IMR-90 (cell line): Measurements from ENCODE around the gene DCDC1. TPM values are rescaled to one million over a fixed set of nuclear protein-coding genes. Genes with fewer than 3 reads are reported as not detected.

Source experiments
- ATAC-seq: fragments of 200-7000 bp; cut with Tn5 transposase; 2 replicates; pipeline ENCODE4 v1.9.1; 2020; ENCODE audit warnings: low read depth, mild to moderate bottlenecking, moderate library complexity
- BruUV-seq: library from RNA; stranded (reverse); fragments of 400-500 nt; replicated peaks from 2 replicates; lab custom pipeline; 2021; lab: Mats Ljungman, UMichigan
- CTCF ChIA-PET: fragments of 300-600 bp; formaldehyde crosslinking; extraction: SDS; loops from one replicate; lab custom pipeline; 2021; ENCODE audit warnings: antibody characterized with exemption; lab: Yijun Ruan, JAX
- POLR2A ChIA-PET: fragments of 300-600 bp; sonication (Branson Sonifier 250); formaldehyde crosslinking; loops from one replicate; lab custom pipeline; 2022; ENCODE audit warnings: antibody characterized with exemption; ENCODE audit not compliant: unreplicated experiment; lab: Charles Lee
- DNase-seq: peaks from one replicate; pipeline ENCODE4 v3.0.0; 2013
- H2AFZ ChIP-seq: replicated peaks from 2 replicates; pipeline ENCODE3; 2013; ENCODE audit warnings: low read length, mild to moderate bottlenecking; ENCODE audit not compliant: poor library complexity
- H2AK5ac ChIP-seq: 2 replicates; pipeline ENCODE4 v1.6.1; 2013; ENCODE audit warnings: low read depth, low read length, inconsistent platforms
- H2AK9ac ChIP-seq: replicated peaks from 2 replicates; pipeline ENCODE3; 2013; ENCODE audit warnings: mild to moderate bottlenecking, low read depth, low read length, moderate library complexity; ENCODE audit not compliant: poor library complexity
- H2BK120ac ChIP-seq: 2 replicates; pipeline ENCODE4 v1.6.1; 2013; ENCODE audit warnings: low read depth, low read length, inconsistent platforms
- H2BK15ac ChIP-seq: 3 replicates; pipeline ENCODE4 v1.6.1; 2013; ENCODE audit warnings: low read depth, low read length, inconsistent platforms
- H2BK20ac ChIP-seq: 2 replicates; pipeline ENCODE4 v1.6.1; 2013; ENCODE audit warnings: low read depth, mild to moderate bottlenecking, inconsistent platforms, low read length, moderate library complexity
- H2BK5ac ChIP-seq: 2 replicates; pipeline ENCODE4 v1.6.1; 2013; ENCODE audit warnings: mild to moderate bottlenecking, low read depth, low read length, inconsistent platforms; ENCODE audit not compliant: poor library complexity, severe bottlenecking
- H3K14ac ChIP-seq: replicated peaks from 2 replicates; pipeline ENCODE4 v1.6.1; 2013; ENCODE audit warnings: low read depth, low read length, inconsistent platforms
- H3K18ac ChIP-seq: 2 replicates; pipeline ENCODE4 v1.6.1; 2013; ENCODE audit warnings: low read depth, low read length, control low read depth
- H3K23ac ChIP-seq: 2 replicates; pipeline ENCODE4 v1.6.1; 2013; ENCODE audit warnings: low read depth, low read length, inconsistent platforms
- H3K27ac ChIP-seq: 2 replicates; pipeline ENCODE4 v1.5.1; 2013; ENCODE audit warnings: mild to moderate bottlenecking, control low read depth, low read length; ENCODE audit not compliant: insufficient read depth
- H3K27me3 ChIP-seq: 2 replicates; pipeline ENCODE4 v1.6.1; 2013; ENCODE audit warnings: low read length; ENCODE audit not compliant: control insufficient read depth, insufficient read depth
- H3K36me3 ChIP-seq: 2 replicates; pipeline ENCODE4 v1.6.1; 2013; ENCODE audit warnings: low read length, mixed read lengths; ENCODE audit not compliant: control insufficient read depth, insufficient read depth
- H3K4ac ChIP-seq: 2 replicates; pipeline ENCODE4 v1.6.1; 2013; ENCODE audit warnings: low read depth, low read length, inconsistent platforms
- H3K4me1 ChIP-seq: 2 replicates; pipeline ENCODE4 v1.6.1; 2013; ENCODE audit warnings: low read length, mixed read lengths; ENCODE audit not compliant: control insufficient read depth, insufficient read depth
- H3K4me2 ChIP-seq: 2 replicates; pipeline ENCODE4 v1.6.1; 2013; ENCODE audit warnings: low read depth, mild to moderate bottlenecking, control low read depth, low read length, moderate library complexity
- H3K4me3 ChIP-seq: 2 replicates; pipeline ENCODE4 v1.5.1; 2013; ENCODE audit warnings: low read depth, mild to moderate bottlenecking, control low read depth, low read length, moderate library complexity; ENCODE audit not compliant: insufficient read depth
- H3K56ac ChIP-seq: 2 replicates; pipeline ENCODE4 v1.6.1; 2013; ENCODE audit warnings: low read length, inconsistent platforms; ENCODE audit not compliant: insufficient read depth; ENCODE audit errors: extremely low read depth
- H3K79me1 ChIP-seq, 2 experiments: 2 replicates each; pipeline ENCODE4 v1.6.1; 2013; ENCODE audit warnings: low read length in 2 of 2, inconsistent platforms in 1 of 2, low read depth in 1 of 2
- H3K9ac ChIP-seq: 2 replicates; pipeline ENCODE4 v1.6.1; 2013; ENCODE audit warnings: low read depth, low read length, control low read depth
- H3K9me1 ChIP-seq: 2 replicates; pipeline ENCODE4 v1.6.1; 2013; ENCODE audit warnings: low read length, inconsistent platforms; ENCODE audit not compliant: insufficient read depth
- H3K9me3 ChIP-seq: 2 replicates; pipeline ENCODE4 v1.6.1; 2013; ENCODE audit warnings: low read length; ENCODE audit not compliant: control insufficient read depth, insufficient read depth
- H4K20me1 ChIP-seq: 2 replicates; pipeline ENCODE4 v1.6.1; 2013; ENCODE audit warnings: low read length, inconsistent platforms; ENCODE audit not compliant: insufficient read depth
- H4K5ac ChIP-seq: 2 replicates; pipeline ENCODE4 v1.6.1; 2013; ENCODE audit warnings: mild to moderate bottlenecking, low read depth, low read length, control low read depth
- H4K8ac ChIP-seq, 2 experiments: 2 replicates each; pipeline ENCODE4 v1.6.1; 2013; ENCODE audit warnings: low read depth in 2 of 2, low read length in 2 of 2, control low read depth in 1 of 2, inconsistent platforms in 1 of 2
- H4K91ac ChIP-seq: 2 replicates; pipeline ENCODE4 v1.6.1; 2013; ENCODE audit warnings: low read depth, low read length, inconsistent platforms; ENCODE audit not compliant: insufficient read depth
- BHLHE40 ChIP-seq: fragments of 150-350 bp; IDR thresholded peaks from 2 replicates; pipeline ENCODE4 v1.6.1; 2016; ENCODE audit warnings: mild to moderate bottlenecking, low read depth, low read length
- CEBPB ChIP-seq: IDR thresholded peaks from 2 replicates; pipeline ENCODE4 v1.6.1; 2012; ENCODE audit warnings: low read depth, low read length, improper control_type of control experiment
- CHD1 ChIP-seq: IDR thresholded peaks from 2 replicates; pipeline ENCODE4 v1.6.1; 2012; ENCODE audit warnings: low read depth, low read length, improper control_type of control experiment
- CTCF ChIP-seq: conservative IDR thresholded peaks from 2 replicates; pipeline ENCODE4 v1.5.1; 2012; ENCODE audit warnings: mild to moderate bottlenecking, low read depth, low read length, improper control_type of control experiment
- ELK1 ChIP-seq: fragments of 150-350 bp; IDR thresholded peaks from 2 replicates; pipeline ENCODE4 v1.6.1; 2016; ENCODE audit warnings: low read depth, mild to moderate bottlenecking, low read length, moderate library complexity, borderline replicate concordance
- FOS ChIP-seq: fragments of 150-350 bp; IDR thresholded peaks from 2 replicates; pipeline ENCODE4 v1.6.1; 2016; ENCODE audit warnings: low read depth, low read length
- MAFK ChIP-seq: IDR thresholded peaks from 2 replicates; pipeline ENCODE4 v1.6.1; 2012; ENCODE audit warnings: low read depth, low read length, improper control_type of control experiment
- MXI1 ChIP-seq: IDR thresholded peaks from 2 replicates; pipeline ENCODE4 v1.6.1; 2012; ENCODE audit warnings: low read depth, mild to moderate bottlenecking, low read length, moderate library complexity, borderline replicate concordance
- NFE2L2 ChIP-seq: fragments of 150-350 bp; IDR thresholded peaks from 2 replicates; pipeline ENCODE4 v1.6.1; 2016; ENCODE audit warnings: low read depth, mild to moderate bottlenecking, low read length
- POLR2A ChIP-seq: IDR thresholded peaks from 2 replicates; pipeline ENCODE4 v1.6.1; 2012; ENCODE audit warnings: mild to moderate bottlenecking, low read depth, low read length
- RFX5 ChIP-seq: IDR thresholded peaks from 2 replicates; pipeline ENCODE4 v1.8.0; 2012; ENCODE audit warnings: low read depth, mild to moderate bottlenecking, low read length, moderate library complexity
- SMC3 ChIP-seq: fragments of 150-350 bp; IDR thresholded peaks from 2 replicates; pipeline ENCODE4 v1.6.1; 2016; ENCODE audit warnings: low read depth, mild to moderate bottlenecking, antibody characterized with exemption, low read length, moderate library complexity
- USF2 ChIP-seq: fragments of 150-350 bp; IDR thresholded peaks from 2 replicates; pipeline ENCODE4 v1.6.1; 2017; ENCODE audit warnings: mild to moderate bottlenecking, antibody characterized with exemption, low read length, low read depth
- WGBS, 2 experiments: methylation state at CpG; one replicate each; pipeline versions ENCODE4 v1.1.5 to v1.1.7; 2013; ENCODE audit warnings: missing lambda C conversion rate in 2 of 2; ENCODE audit not compliant: insufficient read length in 1 of 2; ENCODE audit errors: extremely low coverage in 2 of 2; 5-methylcytosine and 5-hydroxymethylcytosine counted together
- dilution Hi-C: fragments of 300-500 bp; cut with HindIII; formaldehyde crosslinking; loops from one replicate; pipeline ENCODE4 v1.14.3; 2018; ENCODE audit warnings: low sequenced_read_pairs; ENCODE audit not compliant: unreplicated experiment
- in situ Hi-C: fragments of 300-500 bp; cut with MboI; formaldehyde crosslinking; loops from 3 replicates; pipeline ENCODE4 v1.14.3; 2019; ENCODE audit warnings: low sequenced_read_pairs, inconsistent platforms, mixed read lengths
- intact Hi-C: fragments of 100-400 bp; cut with micrococcal nuclease; formaldehyde crosslinking; loops from 2 replicates; pipeline ENCODE4 v1.10.0; 2022
- polyA plus RNA-seq, 3 experiments: library from polyadenylated mRNA; depleted of rRNA; stranded (reverse); fragments of >200 nt; gene quantifications; 2 replicates each; pipeline ENCODE4 v1.2.3, GENCODE V29; 2012; ENCODE audit warnings: low replicate concordance in 1 of 3
- total RNA-seq: library from RNA; depleted of rRNA; stranded (reverse); fragments of >200 nt; gene quantifications from 2 replicates; pipeline ENCODE4 v1.2.3, GENCODE V29; 2012

The DCDC1 gene
- total and polyA plus RNA-seq, 2 of the 4 experiments (the other 2 are of a cell fraction) = not detected

GRCh38 chr11:30991376-30991775 is 378.2 kb downstream of the DCDC1 start:
- Histone ChIP-seq H2BK120ac (no peak overlapping the region), H3K27ac (no peak overlapping the region), H3K14ac (no peak overlapping the region), H3K18ac (no peak overlapping the region), H3K9ac (no peak overlapping the region), H3K4me3 (no peak overlapping the region), H2BK15ac (no peak overlapping the region), H3K4me2 (no peak overlapping the region), H3K9me1 (no peaks in the 10 kb centered on the region), H4K8ac (no peak overlapping the region), H2AK9ac (no peak overlapping the region), H4K20me1 (no peaks in the 10 kb centered on the region), H3K9me3 (no peaks in the 10 kb centered on the region), H4K91ac (no peak overlapping the region), H2AFZ (no peak overlapping the region), H4K5ac (no peak overlapping the region), H3K4ac (no peak overlapping the region), H3K79me1 (no peaks in the 10 kb centered on the region), H2BK20ac (no peak overlapping the region), H2BK5ac (no peak overlapping the region), H2AK5ac (no peak overlapping the region), H3K4me1 (no peaks in the 10 kb centered on the region), H3K56ac (no peak overlapping the region), H3K27me3 (no peaks in the 10 kb centered on the region), H3K23ac (no peak overlapping the region), H3K36me3 (no peaks in the 10 kb centered on the region)
- intact Hi-C loops (no loop called here), in situ Hi-C loops (no loop called here), dilution Hi-C loops (no loop called here)
- DNase-seq = no peak
- TF ChIP-seq CTCF = no peak
- no peak for TF ChIP-seq ELK1
- TF ChIP-seq NFE2L2 = no peak
- TF ChIP-seq MAFK = no peak
- TF ChIP-seq CEBPB = no peak
- TF ChIP-seq RFX5 = no peak
- no peak for TF ChIP-seq MXI1
- no peak for TF ChIP-seq BHLHE40
- TF ChIP-seq POLR2A = no peak
- TF ChIP-seq SMC3 = no peak
- no peak for TF ChIP-seq USF2
- no peak for TF ChIP-seq CHD1
- TF ChIP-seq FOS = no peak
- ChIA-PET CTCF (no interaction called here), POLR2A (no interaction called here)
- BruUV-seq = no TSS peak
- no CpG with 5 or more reads among the region's 4 CpGs for WGBS, 2 experiments
- ATAC-seq = no peak
